ENCODE data around the gene UBE2I.
"Not testable (repeated sequence)": the region's sequence is repeated elsewhere in the genome, so short reads cannot be mapped to it uniquely, and the experiment has no call there.

Gene UBE2I

DNA sequence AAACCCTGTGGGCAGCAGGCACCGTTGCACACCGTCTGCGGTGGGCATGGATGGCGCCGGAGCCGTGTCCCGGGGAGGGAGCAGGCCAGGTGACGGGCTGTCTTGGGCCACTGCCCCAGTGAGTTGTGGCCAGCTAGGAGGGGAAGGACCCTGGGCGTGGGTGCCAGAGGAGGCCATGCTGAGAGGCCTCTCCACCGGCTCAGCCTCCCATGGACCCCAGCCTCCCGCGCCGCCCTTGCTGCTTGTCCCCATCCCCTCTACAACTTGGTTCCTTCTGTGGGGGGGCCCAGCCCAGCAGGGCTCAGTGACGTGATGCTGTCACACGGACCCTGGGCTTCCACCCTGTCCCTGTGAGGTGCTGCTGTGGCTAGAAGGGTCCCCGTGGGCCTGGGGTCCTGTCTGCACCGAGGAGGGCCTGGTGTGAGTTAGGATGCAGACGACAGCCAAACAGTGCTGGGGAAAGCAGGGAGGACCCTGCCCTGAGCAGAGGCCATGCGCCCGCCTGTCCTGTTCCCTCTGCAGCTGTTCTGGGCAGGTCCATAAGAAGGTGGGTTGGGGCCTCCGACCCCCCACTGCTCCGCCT is 11.3 kb downstream of the UBE2I start:
- no peak for DNase-seq
- intact Hi-C loops (cut with DNase I) = no loop called here

DNA sequence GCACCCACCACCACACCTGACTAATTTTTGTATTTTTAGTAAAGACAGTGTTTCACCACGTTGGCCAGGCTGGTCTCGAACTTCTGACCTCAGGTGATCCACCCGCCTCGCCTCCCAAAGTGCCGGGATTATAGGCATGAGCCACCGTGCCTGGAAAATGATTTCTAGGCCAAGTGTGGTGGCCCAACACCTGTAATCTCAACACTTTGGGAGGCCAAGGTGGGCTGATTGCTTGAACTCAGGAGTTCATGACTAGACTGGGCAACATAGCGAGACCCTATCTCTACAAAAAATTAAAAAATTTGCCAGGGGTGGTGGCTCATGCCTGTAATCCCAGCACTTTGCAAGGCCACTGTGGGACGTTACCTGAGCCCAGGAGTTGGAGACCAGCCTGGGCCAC is 13.0 kb downstream of the UBE2I start:
- intact Hi-C loops (cut with DNase I) = no loop called here
- DNase-seq = no peak

DNA sequence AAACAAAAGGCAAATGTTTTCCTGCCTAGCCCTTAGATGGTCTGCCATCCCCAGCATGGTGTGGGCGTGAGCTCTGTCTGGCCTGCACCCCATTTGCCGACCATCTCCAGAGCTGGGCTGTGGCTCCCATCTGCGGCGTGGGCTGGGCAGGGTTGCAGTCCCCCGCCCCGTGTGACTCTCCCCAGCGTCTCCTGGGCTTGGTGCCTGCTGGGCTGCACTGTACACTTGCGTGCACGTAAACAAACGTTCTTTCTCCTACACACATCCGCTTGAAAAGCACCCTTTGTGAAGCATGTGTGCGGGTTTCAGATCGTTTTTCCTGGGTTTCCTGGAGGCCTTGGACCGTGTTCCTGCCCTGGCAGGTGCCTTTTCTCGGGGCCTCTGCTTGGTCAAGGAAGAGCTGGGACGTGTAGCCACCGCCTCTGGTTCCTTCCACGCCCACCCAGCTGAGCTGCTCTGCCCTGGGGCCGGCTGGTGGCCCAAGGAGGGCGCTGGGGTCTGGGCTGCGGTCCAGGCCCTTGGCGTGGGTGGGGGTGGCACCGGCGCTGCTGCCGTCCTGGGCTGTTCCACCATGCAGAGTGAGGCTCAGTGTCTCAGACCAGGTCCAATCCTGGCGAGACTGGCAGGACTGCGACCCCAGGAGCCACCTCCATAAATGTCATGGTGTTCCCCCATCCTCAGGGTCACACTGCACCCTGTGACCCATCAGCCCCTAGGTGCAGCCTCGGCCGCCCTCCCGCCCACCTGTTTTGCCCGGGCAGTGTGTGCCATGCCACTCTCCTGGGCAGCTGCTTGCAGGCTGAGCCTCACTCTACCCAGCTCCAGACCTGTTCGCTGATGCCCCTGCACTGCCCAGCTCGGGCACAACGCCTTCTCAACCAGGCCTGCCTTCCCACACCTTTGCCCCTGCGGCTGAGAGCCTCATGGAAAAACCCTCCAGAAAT is 14.1 kb downstream of the UBE2I start:
- intact Hi-C loops (cut with DNase I) = no loop called here
- DNase-seq = peak in 36 of 42 donors; percentile 19 to 78 (median 51)

DNA sequence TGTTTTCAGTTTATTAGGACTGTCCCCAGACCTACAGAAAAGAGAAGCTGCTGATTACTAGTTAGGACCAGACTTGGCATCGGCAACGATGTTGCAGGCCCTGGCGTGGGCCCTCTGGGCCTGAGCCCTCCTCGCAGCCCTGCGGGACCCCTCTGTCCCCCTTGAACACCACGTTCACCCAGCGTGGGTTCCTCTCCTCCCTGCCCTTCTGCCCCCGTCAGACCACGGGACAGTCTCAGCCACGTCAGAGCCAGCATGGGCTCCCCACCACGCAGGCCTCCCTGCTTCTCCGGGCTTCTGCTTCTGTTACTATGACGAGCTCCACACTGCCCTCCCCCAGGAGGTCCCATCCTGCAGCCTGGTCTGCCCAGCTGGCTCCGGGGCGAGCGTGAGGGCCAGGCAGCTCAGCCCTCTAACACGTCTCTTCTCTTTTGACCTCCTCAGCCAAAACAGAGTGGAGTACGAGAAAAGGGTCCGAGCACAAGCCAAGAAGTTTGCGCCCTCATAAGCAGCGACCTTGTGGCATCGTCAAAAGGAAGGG is 14.9 kb downstream of the UBE2I start:
- intact Hi-C loops (cut with DNase I) = no loop called here
- DNase-seq = no peak

DNA sequence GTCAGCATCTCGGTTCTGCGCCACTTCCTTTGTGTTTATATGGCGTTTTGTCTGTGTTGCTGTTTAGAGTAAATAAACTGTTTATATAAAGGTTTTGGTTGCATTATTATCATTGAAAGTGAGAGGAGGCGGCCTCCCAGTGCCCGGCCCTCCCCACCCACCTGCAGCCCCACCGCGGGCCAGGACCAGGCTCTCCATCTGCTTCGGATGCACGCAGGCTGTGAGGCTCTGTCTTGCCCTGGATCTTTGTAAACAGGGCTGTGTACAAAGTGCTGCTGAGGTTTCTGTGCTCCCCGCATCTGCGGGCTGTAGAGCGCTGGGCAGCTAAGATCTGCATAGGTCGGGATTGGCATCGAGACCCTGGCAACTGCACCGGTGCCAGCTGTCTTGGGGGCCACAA is 15.8 kb downstream of the UBE2I start:
- intact Hi-C loops (cut with DNase I) = no loop called here

DNA sequence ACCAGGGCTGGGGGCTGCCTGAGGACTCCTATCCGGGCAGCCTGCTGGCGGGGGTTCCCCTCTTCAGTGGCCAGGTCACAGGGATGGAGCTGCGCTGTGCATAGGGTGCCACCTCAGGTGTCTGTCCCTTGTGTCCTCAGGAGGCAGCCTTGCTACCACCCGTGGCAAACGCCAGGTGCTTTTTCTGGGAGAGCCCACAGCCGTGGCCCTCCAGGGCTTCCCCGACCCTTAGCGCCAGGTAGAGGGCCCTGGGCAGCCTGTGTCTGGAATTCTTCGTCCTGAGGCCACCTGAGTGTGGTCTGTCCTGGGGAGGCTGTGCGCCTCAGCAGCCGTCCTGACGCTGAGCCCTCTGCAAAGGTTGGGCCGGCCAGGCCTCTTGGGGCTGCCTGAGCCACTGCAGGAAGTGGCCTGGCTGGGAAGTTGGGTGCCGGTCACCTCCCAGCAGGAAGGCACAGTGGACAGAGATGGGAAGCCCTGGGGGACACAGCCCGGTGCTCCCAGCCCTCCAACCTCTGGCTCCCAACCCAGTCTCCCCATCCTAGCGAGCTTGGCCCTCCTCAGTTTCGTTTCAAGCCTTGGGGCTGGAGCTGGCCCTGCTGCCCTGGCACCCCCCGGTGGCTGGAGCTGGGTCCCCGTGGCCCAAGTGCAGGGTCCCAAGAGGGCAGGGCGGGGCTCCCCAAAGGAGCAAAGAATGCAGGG is 16.4 kb downstream of the UBE2I start:
- no peak for DNase-seq
- intact Hi-C loops (cut with DNase I) = no loop called here

More for the DNA sequence above, 15.8 kb downstream of the UBE2I start:
- no peak for DNase-seq

DNA sequence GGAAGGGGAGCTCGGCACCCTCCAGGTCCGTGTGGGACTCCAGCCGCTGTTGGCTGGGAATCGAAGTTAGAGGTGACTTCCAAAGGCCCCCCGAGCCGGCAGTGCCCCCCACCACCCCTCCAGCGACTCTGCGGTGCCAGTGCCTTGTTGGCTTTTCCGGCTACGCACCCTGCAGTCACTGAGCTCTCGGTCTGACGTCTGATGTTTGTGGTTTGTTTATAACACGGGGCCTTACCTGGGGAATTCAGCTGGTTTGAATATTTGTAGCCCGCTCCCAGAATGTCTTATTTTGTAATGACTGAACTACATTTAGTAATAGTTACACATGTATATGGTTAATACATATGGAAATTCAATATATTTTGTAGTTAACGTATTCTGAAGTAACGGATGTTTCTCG is 17.0 kb downstream of the UBE2I start:
- intact Hi-C loops (cut with DNase I) = no loop called here
- DNase-seq = no peak

DNA sequence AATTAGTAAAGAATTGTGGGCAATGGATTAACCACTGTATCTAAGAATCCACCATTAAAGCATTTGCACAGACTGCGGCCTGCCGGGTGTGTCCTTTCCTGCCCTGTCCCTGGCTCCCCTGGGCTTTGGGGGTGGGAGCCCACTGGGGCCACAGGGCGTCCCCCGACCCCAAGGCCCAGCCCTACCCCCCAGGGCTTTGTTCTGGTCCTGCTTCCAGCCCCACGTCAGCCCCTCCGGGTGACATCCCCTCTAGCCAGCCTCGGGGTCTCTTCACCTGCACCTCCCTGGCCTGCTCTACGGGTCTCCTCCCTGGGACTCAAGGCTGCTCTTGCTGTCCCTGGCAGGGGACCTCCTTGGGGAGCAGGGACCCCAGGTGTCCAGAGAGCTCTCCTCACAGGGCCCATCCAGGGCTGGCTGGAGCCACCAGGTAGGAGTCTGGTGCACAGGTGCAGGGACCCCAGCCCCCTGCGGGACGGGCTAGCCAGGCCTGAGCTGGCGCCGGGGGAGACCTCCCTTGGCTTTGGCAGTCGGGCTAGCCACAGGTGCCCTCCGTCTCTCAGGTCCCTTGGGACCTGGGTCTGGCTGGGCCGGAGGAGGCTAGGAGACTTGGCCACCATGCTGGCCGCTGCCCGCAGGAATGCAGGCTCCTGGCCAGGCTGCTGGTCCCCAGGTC is 17.6 kb downstream of the UBE2I start:
- DNase-seq = no peak
- intact Hi-C loops (cut with DNase I) = no loop called here

DNA sequence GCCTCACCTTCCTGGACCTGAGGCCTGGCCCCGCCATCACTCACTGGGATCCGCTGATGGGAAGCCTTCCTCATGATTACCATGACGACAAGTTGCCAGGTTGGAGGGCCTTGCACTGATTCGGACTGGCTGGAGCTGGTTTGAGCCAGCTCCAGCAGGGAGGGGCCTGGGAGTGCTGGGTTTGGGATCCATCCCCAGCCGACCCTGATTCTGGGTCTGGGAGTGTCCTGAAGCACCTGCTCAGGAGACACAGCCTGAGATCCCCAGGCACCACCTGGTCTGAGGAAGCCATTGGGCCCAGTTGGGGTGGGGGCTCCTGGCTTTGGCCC is 18.1 kb downstream of the UBE2I start:
- no peak for DNase-seq
- intact Hi-C loops (cut with DNase I) = no loop called here

DNA sequence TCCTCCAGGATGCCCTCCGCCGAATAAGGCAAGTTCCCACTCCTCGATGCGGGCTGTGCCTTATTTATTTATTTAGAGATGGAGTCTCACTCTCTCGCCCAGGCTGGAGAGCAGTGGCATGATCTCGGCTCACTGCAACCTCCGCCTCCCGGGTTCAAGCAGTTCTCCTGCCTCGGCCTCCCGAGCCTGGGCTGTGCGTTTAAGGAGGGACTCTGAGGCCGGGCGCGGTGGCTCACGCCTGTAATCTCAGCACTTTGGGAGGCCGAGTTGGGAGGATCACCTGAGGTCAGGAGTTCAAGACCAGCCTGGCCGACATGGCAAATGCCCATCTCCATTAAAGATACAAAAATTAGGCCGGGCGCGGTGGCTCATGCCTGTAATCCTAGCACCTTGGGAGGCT is 18.7 kb downstream of the UBE2I start:
- DNase-seq; intact Hi-C loops (cut with DNase I): not testable (repeated sequence)

DNA sequence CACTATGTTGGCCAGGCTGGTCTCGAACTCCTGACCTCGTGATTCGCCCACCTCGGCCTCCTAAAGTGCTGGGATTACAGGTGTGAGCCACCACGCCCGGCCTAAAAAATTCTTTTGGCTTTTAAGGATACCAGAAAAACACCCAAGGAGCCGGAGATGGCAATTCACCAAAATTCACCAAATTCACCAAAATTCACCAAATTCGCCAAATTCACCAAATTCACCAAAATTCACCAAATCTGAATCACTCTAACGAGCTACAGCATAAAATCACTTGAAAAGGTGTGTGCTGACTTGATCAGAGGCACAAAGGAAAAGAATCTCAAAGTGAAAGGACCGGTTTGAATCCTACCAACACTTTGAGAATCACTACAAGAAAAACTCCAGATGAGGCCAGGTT is 19.5 kb downstream of the UBE2I start:
- intact Hi-C loops (cut with DNase I); DNase-seq: not testable (repeated sequence)

DNA sequence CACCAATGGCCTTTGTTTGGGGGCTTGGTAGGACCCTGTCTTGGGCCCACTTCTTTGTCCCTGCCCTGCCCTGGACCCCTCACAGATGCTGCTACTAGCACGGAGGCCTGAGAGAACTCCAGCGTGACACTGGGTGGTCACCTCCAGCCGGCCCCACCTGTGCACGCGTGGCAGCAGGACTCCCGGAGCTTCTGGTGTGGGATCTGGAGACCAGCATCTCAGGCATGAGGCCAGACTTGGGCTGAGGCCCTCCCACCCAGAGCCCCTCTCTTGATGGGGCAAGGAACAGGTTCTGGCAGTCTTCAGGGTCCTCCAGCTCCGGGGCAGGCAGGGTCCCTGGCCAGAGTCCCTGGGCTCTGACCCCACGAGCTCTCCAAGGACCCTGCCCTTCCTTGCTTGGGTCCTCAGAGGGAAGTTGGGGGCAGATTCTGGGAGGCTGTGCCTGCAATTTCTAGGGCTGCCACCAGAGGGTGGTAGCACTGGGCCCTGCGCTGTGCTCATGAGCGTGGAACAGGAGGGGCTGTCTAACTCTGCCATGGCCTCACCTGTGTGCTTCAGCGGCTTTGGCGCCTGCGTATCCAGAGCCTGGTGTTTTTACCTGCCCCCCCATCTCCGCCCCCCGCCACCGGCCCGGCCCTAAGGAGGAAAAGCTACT is 21.0 kb downstream of the UBE2I start:
- intact Hi-C loops (cut with DNase I) = no loop called here
- no peak for DNase-seq

DNA sequence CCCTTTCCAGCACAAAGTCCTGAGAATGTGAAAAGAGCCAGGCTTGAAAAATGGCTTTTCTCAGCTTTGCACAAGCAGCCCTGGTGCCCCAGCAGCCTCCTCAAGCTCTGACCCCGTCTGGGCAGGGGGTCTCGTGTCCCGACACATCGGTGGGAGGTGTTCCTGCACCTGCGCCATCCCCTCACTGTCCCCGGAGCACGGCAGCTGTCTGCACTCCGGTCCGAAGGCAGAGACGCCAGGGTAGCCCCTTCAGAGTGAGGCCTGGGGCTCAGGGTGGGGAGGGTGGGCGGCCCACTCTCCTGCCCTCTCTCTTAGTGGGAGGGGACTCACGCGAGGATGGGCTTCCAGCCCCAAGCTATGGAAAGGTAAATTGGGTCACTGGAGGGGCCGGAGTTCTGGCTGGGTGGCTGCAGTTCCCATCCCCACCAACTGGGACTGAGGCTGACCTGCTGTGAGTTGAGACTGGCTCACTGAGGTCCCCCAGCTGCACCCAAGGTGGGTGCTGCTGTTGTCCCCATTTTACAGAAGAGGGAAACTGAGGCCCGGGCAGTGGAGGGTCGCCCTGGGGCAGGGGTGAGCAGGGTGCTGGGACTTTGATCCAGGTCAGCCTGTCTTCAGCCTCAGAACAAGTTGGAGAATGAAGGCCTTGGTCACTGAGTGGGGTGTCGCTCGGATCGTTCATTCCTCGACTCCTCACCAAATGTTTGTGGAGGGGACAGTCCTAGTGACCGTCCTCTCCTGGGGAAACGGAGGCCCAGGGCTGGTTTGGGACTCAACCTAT is 21.7 kb downstream of the UBE2I start:
- no peak for DNase-seq
- intact Hi-C loops (cut with DNase I) = no loop called here

DNA sequence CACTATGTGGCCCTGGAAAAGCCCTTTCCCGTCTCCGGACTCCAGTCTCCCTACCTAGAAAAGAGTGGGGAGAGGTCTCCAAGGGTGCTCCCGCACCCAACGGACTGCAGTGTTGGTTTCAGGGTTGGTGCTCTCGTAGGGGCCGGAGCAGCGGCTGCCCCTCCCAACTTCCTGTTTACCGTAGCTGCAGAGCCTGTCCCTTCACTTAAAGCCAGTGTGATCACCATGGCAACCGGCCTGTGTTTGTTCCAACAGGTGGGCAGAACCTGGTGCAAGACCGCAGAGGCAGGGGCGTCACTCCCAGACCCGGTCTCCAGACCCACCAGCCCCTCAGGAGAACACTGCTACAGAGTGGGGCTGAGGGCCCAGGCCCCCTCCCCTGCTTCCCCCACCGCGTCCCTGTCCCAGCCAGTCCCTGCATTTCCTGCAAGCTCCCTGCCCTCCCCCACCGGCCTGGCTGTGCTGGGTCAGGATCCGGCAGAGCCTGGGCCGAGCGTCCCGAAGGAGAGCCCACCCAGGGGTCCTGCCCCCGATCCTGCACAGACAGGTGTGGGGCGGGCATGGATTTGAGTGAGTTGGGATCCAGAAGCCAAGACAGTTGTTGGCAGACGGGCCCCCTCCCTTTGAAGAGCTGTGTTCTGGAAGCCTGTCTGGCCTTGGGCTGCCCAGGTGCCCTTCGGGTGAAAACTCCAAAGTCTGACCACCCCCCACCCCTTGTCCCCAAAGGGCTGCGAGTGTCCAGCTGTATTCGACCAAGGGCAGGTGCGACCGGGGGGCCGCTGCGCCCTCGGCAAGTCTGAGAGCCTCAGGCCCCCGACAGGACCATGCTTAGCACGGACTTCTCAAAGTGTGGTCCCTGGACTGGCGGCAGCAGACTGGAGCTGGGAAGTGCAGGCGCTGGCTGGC is 22.5 kb downstream of the UBE2I start:
- intact Hi-C loops (cut with DNase I) = no loop called here
- peak in 2 of 42 donors; percentile 32 to 34 for DNase-seq

DNA sequence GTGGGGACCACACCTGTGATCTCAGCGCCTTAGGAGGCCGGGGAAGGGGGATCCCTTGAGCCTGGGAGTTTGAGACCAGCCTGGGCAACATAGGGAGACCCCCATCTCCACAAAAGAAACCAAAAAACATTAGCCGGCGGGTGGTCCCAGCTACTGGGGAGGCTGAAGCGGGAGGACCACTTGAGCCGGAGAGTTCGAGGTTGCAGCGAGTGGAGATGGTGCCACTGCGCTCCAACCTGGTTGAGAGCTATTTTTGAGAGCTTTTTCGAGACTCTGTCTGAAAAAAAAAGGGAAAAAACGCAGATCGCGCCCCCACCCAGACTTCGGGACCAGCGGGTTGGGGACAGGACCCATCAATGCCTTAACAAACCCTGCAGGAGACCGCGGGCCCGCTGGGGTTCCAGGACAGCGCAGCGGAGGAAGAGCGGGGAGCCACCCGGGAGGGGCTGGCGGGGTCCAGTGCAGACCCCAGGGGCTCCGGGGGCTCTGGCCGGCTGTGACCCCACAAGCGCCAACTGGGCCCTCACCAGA is 23.2 kb downstream of the UBE2I start:
- no peak for DNase-seq
- intact Hi-C loops (cut with DNase I) = no loop called here

DNA sequence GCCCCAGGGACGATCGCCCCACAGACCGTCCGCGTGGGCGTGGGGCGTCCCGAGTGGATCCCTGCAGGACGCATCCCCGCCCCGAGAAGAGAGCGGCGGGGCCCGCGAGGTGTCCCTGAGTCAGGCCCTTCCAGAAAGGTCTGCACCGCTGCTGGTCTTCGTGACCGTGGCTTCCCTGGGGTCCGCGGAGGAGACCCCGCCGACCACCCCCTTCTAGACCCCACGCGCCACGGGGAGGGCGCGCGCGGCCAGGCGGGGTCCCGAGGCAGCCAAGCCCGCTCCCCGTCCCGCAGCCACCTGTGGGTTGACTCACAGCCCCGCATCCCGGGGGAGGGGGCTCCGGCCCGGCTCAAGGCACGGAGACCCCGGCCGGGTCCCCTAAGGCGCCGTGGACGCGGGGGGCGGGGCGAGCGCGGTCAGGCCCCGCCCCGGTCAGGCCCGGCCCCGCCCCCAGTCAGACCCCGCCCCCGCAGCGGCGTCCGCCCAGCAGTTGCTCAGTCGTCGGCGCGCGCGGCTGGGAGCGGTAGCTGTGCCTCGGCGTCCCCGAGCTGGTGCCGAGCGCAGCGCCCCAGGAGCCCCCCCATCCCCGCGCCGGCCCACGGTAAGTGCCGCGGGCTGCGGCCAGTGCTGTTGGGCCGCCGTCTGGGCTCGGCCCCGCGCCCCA is 23.8 kb downstream of the UBE2I start, which contains the start of gene BAIAP3:
TSS of gene BAIAP3 (plus strand) at position 497 of the 664 bp plus-strand sequence. CDS start 4,905 bp downstream, outside the sequence.
- DNase-seq = peak in 11 of 42 donors; percentile 21 to 61 (median 48)
- intact Hi-C loops (cut with DNase I) = no loop called here
